ENCODE results near the gene PDCD10.

Gene PDCD10

GRCh38 chr3:167735233-167736138 lies 794 bp upstream of the PDCD10 start, which contains the start of gene SERPINI1:
Gene SERPINI1, plus strand, starts transcription at chr3:167735721. Its CDS starts 53,408 bp downstream, at chr3:167789129.
- peak; percentile 49 for DNase-seq (ENCODE audit: low read depth)

DNA sequence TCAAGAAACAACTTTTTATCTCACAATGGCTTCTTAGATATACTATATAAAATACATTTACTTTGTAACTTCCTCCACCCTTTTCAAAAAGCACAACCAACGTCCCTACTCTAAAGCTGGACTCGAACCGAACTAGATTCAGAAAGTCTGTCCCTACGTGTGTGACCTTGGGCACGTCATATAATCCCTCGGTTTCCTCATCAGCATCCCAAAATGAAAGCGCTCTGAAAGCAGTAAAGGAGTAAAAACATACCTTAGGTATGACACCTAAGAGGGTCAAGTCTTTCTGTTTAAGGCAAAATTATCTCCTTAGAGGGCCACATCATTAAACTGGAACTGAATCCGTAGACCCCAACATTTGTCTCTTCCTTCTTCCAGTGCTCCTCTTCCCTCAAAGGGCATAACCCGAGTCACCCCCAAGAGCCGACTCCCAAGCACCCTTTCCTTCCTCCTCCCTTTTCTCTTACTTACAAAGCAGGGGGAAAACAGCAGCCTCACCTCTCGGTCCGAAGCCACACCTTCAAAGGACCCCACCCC lies 663 bp downstream of the PDCD10 start:
- DNase-seq (ENCODE audit: low read depth): no peak

DNA sequence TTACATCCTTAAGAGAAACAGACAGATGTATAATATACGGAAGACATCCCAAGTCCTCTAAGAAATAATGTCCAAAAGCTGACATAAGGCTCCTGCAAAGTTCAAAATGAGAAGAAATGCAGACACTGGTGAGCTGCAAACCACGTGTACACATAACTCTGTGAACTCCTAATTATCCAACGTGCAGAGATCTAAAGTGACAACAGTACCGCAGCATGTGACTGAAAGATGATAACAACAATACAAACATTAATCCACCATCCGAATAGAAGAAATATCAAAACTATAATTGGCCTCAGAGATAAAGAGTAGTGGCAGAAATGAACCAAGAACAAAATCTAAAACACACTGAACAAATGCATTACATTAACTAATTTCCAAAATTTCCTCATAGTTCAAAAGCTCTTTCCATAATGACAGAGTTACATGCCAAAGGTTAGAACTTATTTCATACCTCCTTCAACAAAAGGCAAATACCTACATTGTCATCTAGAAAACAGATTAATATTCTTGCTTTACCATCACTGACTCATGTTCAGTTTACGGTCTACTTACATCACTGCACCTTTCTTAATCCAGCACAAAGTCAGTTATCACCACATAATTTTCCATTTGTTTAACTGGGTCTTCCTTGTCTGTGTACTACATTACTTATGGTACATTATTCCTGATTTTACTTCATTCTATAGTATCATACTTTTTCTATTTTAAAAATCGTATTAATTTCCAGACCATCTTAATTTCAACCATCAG lies 2.2 kb downstream of the PDCD10 start:
- no peak for DNase-seq (ENCODE audit: low read depth)

DNA sequence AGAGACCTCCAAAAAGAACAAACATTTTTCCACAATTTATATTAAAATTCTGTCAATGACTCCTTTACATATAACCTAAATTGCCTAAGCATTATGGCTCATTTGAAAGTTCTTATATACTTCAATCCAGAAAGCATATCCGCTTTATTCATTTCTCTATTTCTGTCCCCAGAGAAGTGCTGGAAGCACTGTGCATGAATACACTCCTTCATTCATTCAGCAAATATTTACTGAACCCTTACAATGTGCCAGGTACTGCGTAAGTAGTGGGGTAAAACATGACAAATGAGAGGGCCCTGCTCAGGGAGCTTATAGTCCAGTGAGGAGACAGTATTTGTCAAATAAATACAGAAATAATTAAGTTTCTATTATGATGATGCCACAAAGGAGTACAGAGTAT lies 3.3 kb downstream of the PDCD10 start:
- no peak for DNase-seq (ENCODE audit: low read depth)

DNA sequence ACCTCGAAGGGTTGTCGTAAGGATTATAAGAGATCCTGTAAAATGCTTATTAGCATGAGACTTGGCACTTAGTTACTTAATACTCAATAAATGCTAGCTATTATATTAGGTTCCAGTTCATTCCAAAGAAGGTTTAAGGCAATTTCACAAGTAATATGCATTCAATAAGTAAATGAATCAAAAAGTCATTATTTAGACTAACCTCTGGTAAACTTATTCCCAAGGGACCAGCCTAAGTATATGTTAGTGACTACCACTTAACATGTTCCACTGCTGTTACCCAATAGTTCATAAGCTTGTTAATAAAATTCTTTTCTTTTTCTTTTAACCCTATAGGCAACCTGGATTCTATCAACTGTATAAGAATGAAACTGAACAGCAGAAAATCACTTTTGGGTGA lies 5.1 kb downstream of the PDCD10 start:
- no peak for DNase-seq (ENCODE audit: low read depth)

DNA sequence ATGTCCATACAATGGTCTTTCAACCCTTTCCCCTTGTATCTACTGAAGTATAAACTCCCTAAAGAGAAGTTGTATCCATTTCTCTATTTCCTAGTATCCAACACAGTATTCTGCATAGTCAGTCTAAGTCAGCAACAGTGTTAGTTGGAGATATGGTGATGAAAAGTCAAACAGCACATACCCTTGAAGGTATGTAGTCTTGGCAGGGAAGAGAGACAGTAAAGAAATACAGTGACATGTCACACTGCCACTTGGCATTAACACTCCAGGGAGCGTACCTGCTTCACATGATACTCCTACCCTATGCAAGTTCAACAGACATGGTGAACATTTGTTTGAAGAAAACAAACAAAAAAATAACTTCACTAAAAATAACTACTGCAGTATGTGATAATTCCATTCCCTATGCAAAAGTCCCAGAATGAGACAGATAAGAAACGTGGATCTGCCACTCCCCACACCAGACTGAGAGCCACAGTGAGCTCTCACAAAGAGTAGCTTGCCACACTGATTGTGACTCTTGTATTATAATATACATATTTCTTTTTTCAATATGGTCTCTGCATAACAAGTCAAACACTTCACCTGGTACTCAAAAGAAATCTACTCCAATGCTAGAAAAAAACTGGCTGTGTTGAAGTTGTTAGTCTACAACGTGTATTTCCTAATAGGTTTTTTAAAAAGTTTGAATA lies 5.9 kb downstream of the PDCD10 start:
- no peak for DNase-seq (ENCODE audit: low read depth)

- no peak for DNase-seq (ENCODE audit: low read depth)
Measured at GRCh38 chr3:167728176-167728575, 6.5 kb downstream of the PDCD10 start.

GRCh38 chr3:167723872-167724271 lies 10.8 kb downstream of the PDCD10 start:
- DNase-seq (ENCODE audit: low read depth): no peak

DNA sequence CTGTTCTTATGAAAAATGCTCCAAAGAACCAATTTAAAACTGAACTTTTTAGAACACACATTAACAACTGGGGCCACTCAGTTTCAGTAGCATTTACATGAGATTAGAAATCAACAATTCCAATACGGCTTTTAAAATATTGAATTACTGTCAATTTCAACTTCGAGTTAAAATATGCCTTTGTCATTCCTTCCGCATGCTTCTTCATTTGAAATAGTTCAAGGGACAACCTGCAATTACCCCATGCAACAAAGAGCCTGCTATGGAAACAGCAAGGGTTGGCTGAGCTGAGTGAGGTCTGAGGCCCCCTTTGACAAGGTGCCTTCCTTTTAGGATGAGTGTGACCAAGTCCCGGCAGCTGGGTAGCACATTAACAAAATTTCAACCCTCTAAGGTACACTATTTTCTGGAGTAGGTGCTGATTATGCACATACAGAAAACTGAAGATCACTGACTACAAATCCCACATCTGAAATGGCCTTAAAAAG lies 11.6 kb downstream of the PDCD10 start:
- DNase-seq (ENCODE audit: low read depth): no peak

GRCh38 chr3:167718582-167718981 lies 16.1 kb downstream of the PDCD10 start:
- no peak for DNase-seq (ENCODE audit: low read depth)

DNA sequence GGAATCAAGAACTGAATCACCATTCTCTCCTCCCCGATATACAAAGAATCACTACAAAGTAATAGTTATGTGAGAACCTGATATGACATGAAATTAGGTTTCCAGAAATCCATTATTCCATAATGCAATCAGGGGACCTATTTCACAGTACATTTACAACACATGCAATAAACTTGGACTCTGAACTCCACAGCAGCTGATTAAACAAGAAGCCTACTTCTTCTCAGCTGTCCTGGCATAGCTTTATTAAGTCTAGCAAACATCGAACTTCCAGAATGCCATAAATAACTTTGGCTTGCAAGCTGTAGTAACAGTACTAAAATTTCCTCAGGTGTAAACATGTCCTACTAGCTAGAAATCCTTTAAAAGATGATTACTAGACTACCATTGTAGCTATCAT lies 17.8 kb downstream of the PDCD10 start:
- no peak for DNase-seq (ENCODE audit: low read depth)

- DNase-seq (ENCODE audit: low read depth): no peak
Measured at GRCh38 chr3:167714871-167715270, 19.8 kb downstream of the PDCD10 start.

- no peak for DNase-seq (ENCODE audit: low read depth)
Measured at GRCh38 chr3:167712445-167712844, 22.2 kb downstream of the PDCD10 start.

DNA sequence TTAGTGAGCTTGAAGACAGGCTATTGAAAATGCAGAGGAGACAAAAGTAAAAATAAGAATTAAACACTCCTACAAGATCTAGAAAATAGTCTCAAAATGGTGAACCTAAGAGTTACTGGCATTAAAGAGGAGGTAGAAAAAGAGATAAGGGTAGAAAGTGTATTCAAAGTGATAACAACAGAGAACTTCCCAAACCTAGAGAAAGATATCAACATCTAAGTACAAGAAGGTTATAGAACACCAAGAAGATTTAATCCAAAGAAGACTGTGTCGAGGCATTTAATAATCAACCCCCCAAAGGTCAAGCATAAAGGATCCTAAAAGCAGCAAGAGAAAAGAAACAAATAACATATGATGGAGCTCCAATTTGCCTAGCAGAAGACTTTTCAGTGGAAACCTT lies 23.3 kb downstream of the PDCD10 start:
- DNase-seq (ENCODE audit: low read depth): no peak

DNA sequence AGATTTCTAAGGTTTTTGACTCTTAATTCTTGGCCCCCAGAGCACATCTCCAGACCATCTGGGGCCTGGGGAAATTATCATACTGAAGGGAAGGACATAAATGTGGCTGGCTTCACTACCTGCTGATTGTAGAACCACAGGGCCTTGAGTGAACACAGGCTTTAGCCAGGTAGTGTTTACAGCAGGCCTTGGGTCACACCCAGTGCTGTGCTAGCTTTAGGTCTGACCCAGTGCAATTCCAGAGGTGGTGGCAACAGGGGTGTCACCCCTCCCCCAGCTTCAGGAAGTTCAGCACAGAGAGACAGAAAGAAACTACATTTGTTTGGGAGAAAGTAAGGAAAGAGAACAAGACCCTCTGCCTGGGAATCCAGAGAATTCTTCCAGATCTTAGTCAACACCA lies 24.1 kb downstream of the PDCD10 start:
- no peak for DNase-seq (ENCODE audit: low read depth)

GRCh38 chr3:167709690-167710089 lies 25.0 kb downstream of the PDCD10 start:
- no peak for DNase-seq (ENCODE audit: low read depth)

- no peak for DNase-seq (ENCODE audit: low read depth)
Measured at GRCh38 chr3:167705840-167706239, 28.9 kb downstream of the PDCD10 start.

- DNase-seq (ENCODE audit: low read depth): no peak
Measured at GRCh38 chr3:167700926-167701325, 33.8 kb downstream of the PDCD10 start.

DNA sequence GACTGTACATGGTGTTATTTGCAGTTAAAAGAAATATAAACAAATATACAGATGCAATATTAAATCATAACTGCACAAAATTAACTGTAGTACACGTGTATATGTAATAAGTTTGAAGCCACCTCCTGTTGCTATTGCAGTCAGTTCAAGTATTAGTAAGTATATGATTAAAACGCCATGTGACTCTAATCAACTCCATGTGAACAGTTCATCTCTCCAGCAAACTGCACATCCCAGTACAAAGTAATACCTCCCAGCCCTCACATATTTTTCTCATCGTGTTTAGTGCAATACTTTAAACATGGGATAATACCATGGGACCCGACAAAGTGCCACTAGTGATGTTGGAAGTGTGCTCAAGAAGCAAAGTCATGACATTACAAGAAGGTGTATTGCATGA lies 34.6 kb downstream of the PDCD10 start:
- no peak for DNase-seq (ENCODE audit: low read depth)

DNA sequence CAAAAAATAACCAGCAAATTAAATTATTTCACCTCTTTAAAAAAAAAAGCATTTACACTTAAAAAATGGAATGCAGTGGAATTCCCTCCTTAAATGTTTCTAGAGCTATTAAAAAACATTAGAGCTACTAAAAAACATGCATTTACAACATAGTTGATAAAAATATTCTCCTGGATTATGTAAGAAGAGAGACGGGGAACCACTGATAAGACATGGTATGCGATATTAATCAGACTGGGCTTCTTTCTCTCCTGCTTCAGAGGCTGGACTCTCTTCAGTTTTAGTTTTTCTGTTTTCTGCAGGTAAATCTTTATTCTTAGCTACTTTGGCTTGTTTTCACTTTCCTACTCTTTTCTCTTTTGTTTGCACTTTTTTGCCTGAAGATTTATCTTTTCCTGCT lies 40.6 kb downstream of the PDCD10 start:
- DNase-seq (ENCODE audit: low read depth): no peak

GRCh38 chr3:167691366-167691765 lies 43.3 kb downstream of the PDCD10 start:
- no peak for DNase-seq (ENCODE audit: low read depth)

- no peak for DNase-seq (ENCODE audit: low read depth)
Measured at GRCh38 chr3:167684388-167684993, 50.2 kb downstream of the PDCD10 start.
